ENCODE results near the gene AFF3. TPM values are rescaled to one million over a fixed set of nuclear protein-coding genes. Genes with fewer than 3 reads are reported as not detected.

AFF3 gene
- total and polyA plus RNA-seq, 2 of the 4 experiments (the other 2 are of a cell fraction), result 12.9 to 14.3 TPM

DNA sequence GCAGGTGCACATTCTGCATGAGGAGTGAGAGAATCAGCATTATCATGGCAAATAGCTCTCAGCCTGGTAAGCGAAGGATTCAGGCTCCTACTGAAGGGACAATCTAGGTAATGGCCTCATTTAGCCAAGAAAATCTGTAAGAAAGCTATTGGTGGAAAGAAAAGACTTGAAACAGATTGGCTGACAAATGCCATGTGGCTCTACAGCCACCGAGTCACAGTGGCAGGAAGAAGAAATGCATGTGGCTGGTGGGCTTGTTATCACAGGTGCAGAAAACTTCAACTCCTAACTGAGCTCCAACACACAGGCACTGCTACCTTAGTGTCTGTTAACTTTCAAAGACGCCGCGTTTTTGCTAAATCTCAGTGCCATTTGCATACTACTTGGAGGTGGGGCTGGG is 592.0 kb downstream of the AFF3 start:
- dilution Hi-C loops (cut with HindIII; ENCODE audit: low sequenced_read_pairs, unreplicated experiment) (no loop called here), intact Hi-C loops (cut with micrococcal nuclease) (no loop called here), in situ Hi-C loops (cut with MboI; ENCODE audit: low sequenced_read_pairs) (no loop called here)
- Histone ChIP-seq H2BK20ac (ENCODE audit: low read depth, low read length) (no peak overlapping the region), H3K14ac (replicated peaks; ENCODE audit: low read depth, low read length) (no peak overlapping the region), H3K27ac (ENCODE audit: insufficient read depth, low read length) (no peak overlapping the region), H4K8ac (ENCODE audit: low read depth in 2 of 2, low read length in 2 of 2) (no peak overlapping the region), H2AK5ac (ENCODE audit: low read depth, low read length) (no peak overlapping the region), H2BK15ac (ENCODE audit: low read depth, low read length) (no peak overlapping the region), H2AK9ac (replicated peaks; ENCODE audit: low read depth, low read length, poor library complexity) (no peak overlapping the region), H3K36me3 (ENCODE audit: control insufficient read depth, insufficient read depth, low read length) (peaks cover 39% of the 10 kb centered on the region), H4K20me1 (ENCODE audit: insufficient read depth, low read length) (no peaks in the 10 kb centered on the region), H3K27me3 (ENCODE audit: control insufficient read depth, insufficient read depth, low read length) (no peaks in the 10 kb centered on the region), H3K79me1 (ENCODE audit: low read depth in 1 of 2, low read length in 2 of 2) (no peaks in the 10 kb centered on the region), H3K18ac (ENCODE audit: low read depth, low read length) (no peak overlapping the region), H3K4me2 (ENCODE audit: low read depth, low read length) (no peak overlapping the region), H3K9me3 (ENCODE audit: control insufficient read depth, insufficient read depth, low read length) (no peaks in the 10 kb centered on the region), H2BK120ac (ENCODE audit: low read depth, low read length) (no peak overlapping the region), H3K23ac (ENCODE audit: low read depth, low read length) (no peak overlapping the region), H2BK5ac (ENCODE audit: low read depth, low read length, poor library complexity, severe bottlenecking) (no peak overlapping the region), H3K9ac (ENCODE audit: low read depth, low read length) (no peak overlapping the region), H2AFZ (replicated peaks; ENCODE audit: low read length, poor library complexity) (no peak overlapping the region), H4K5ac (ENCODE audit: low read depth, low read length) (no peak overlapping the region), H4K91ac (ENCODE audit: insufficient read depth, low read depth, low read length) (no peak overlapping the region), H3K56ac (ENCODE audit: extremely low read depth, insufficient read depth, low read length) (no peak overlapping the region), H3K4ac (ENCODE audit: low read depth, low read length) (no peak overlapping the region), H3K9me1 (ENCODE audit: insufficient read depth, low read length) (no peaks in the 10 kb centered on the region; the same call in 1 of the 2 replicates), H3K4me3 (ENCODE audit: insufficient read depth, low read depth, low read length) (no peak overlapping the region), H3K4me1 (ENCODE audit: control insufficient read depth, insufficient read depth, low read length) (peaks cover 2% of the 10 kb centered on the region; the same call in 1 of the 2 replicates)
- WGBS, 2 experiments (ENCODE audit: extremely low coverage in 2 of 2, insufficient read length in 1 of 2), result no CpG with 5 or more reads among the region's 5 CpGs
- ChIA-PET CTCF (interaction anchor here (0.5 to 0.6 kb wide), 2 partner anchors 25 to 271 kb away, joined by 3 read pairs; no protein-coding TSS in a partner anchor), POLR2A (ENCODE audit: unreplicated experiment) (no interaction called here)
- no peak for DNase-seq
- ATAC-seq (ENCODE audit: low read depth), result no peak
- BruUV-seq (replicated peaks), result no TSS peak
- no peak for TF ChIP-seq CEBPB (IDR thresholded peaks at IDR 0.05; ENCODE audit: low read depth, low read length)

Data from IMR-90 (cell line).